ENCODE data around the gene SELENOO.

DNA sequence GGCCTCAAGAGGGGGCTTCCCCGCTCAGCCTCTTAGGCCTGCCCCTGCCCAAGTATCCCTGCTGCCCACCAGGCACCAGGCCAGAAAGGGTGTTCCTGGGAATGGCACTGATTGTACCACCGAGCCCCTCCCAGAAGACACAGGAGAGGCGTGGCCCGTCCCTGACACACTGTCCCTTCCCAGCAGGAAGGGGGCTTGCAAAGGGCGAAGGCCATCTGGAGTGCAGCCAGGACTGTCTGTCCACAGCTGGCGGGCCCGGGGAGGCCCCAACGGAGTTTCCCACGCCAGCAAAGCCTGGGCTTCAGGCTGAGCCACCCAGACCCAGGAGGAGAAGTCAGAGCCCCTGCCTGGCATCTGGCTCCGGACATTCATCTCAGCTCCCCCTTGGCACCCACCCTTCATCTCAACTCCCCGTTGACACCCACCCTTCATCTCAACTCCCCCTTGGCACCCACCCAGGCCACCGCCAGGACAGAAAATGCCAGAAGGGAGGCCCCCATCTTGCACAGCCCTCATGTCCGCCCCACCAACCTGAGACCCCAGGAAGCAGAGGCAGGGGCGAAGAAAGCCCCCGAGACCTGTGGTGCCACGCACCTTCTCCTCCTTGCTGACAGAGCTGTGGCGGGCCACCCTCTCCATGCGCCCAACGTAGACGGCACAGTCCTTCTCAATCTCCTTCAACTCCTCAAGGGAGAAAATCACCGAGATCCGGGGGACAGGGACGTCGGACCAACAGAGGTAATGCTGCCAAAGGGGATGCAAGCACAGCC is 24.6 kb downstream of the SELENOO start:
- TF ChIP-seq POLR2A (IDR thresholded peaks at IDR 0.05; ENCODE audit: borderline replicate concordance, extremely low read depth, insufficient read depth, insufficient read length) (no peak), POLR2AphosphoS5 (IDR thresholded peaks at IDR 0.05; ENCODE audit: low read depth, low read length) (no peak)
- TF ChIP-seq, protein P1, sequence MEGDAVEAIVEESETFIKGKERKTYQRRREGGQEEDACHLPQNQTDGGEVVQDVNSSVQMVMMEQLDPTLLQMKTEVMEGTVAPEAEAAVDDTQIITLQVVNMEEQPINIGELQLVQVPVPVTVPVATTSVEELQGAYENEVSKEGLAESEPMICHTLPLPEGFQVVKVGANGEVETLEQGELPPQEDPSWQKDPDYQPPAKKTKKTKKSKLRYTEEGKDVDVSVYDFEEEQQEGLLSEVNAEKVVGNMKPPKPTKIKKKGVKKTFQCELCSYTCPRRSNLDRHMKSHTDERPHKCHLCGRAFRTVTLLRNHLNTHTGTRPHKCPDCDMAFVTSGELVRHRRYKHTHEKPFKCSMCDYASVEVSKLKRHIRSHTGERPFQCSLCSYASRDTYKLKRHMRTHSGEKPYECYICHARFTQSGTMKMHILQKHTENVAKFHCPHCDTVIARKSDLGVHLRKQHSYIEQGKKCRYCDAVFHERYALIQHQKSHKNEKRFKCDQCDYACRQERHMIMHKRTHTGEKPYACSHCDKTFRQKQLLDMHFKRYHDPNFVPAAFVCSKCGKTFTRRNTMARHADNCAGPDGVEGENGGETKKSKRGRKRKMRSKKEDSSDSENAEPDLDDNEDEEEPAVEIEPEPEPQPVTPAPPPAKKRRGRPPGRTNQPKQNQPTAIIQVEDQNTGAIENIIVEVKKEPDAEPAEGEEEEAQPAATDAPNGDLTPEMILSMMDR (IDR thresholded peaks at IDR 0.05 in 2 of 3, conservative IDR thresholded peaks at IDR 0.05 in 1 of 3; ENCODE audit: borderline replicate concordance in 1 of 3, insufficient read depth in 1 of 3, low read depth in 2 of 3, low read length in 2 of 3): no peak

All from HCT116 (cell line).